Ishikawa (cell line): ENCODE data around the gene KIF6.

Experiments
- CEBPB ChIP-seq: IDR thresholded peaks from 2 replicates; pipeline ENCODE4 v1.6.1; 2012
- CREB1 ChIP-seq: IDR thresholded peaks from 2 replicates; pipeline ENCODE4 v1.6.1; 2012; ENCODE audit warnings: low read depth
- EGR1 ChIP-seq: IDR thresholded peaks from 2 replicates; pipeline ENCODE4 v1.6.1; 2012
- EP300 ChIP-seq: IDR thresholded peaks from 2 replicates; pipeline ENCODE4 v1.6.1; 2012; ENCODE audit warnings: borderline replicate concordance
- FOXM1 ChIP-seq: IDR thresholded peaks from 2 replicates; pipeline ENCODE4 v1.6.1; 2012; ENCODE audit warnings: low read depth, borderline replicate concordance
- NFIC ChIP-seq: IDR thresholded peaks from 2 replicates; pipeline ENCODE4 v1.6.1; 2012
- RAD21 ChIP-seq: IDR thresholded peaks from 2 replicates; pipeline ENCODE4 v1.6.1; 2012; ENCODE audit warnings: low read depth
- TAF1 ChIP-seq: IDR thresholded peaks from 2 replicates; pipeline ENCODE4 v1.6.1; 2012; ENCODE audit warnings: low read depth, mild to moderate bottlenecking
- TCF12 ChIP-seq: IDR thresholded peaks from 2 replicates; pipeline ENCODE4 v1.6.1; 2012; ENCODE audit warnings: low read depth
- TEAD4 ChIP-seq: IDR thresholded peaks from 2 replicates; pipeline ENCODE4 v1.6.1; 2012
- YY1 ChIP-seq: IDR thresholded peaks from 2 replicates; pipeline ENCODE4 v1.6.1; 2012; ENCODE audit warnings: low read depth
- ZBTB7A ChIP-seq: IDR thresholded peaks from 2 replicates; pipeline ENCODE4 v1.6.1; 2012; ENCODE audit warnings: low read depth
- TF ChIP-seq, protein P1 (sequence below): IDR thresholded peaks from 2 replicates; pipeline ENCODE4 v1.6.1; 2012
- TF ChIP-seq, protein P2 (sequence below): IDR thresholded peaks from 2 replicates; pipeline ENCODE4 v1.6.1; 2012
- TF ChIP-seq, protein P3 (sequence below): IDR thresholded peaks from 2 replicates; pipeline ENCODE4 v1.6.1; 2012; ENCODE audit warnings: low read depth, mild to moderate bottlenecking

KIF6 gene

DNA sequence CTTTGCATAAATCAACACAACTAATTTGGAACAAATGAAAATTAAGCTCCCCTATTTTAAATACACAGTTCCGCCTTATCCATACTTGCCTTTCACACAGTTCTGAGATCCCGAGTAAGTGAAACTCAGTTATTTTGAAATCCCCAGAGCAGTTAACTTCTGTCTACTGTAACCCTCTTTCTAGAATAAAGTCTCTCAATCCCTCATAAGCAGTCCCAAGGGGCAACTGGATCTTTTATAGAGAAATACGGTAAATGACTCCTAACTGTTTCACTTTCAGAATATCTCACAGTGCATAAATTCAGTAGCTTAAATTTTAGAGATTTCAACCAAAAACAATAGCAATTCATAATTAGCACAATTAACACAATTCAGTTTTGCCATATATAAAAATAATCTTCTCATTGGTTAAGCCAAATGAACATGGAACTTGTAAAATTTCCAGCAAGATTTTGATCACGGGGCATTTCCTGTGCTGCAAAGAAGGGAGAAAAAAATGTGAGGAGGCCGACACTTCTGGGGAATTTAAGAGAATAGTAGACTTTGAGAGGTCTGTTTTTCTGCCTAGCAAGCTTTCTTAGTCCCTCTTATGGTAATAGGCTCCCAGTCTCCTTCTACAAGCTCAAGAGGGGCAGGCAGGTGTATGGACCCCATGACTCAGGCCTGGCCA, 78.3 kb downstream of the KIF6 start:
- TF ChIP-seq RAD21 (no peak), CREB1 (no peak), TCF12 (no peak), EP300 (no peak), EGR1 (no peak), CEBPB (no peak), TAF1 (no peak), FOXM1 (no peak), NFIC (no peak), ZBTB7A (no peak)
- TF ChIP-seq, protein P1, sequence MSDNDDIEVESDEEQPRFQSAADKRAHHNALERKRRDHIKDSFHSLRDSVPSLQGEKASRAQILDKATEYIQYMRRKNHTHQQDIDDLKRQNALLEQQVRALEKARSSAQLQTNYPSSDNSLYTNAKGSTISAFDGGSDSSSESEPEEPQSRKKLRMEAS = no peak
- TF ChIP-seq, protein P2, sequence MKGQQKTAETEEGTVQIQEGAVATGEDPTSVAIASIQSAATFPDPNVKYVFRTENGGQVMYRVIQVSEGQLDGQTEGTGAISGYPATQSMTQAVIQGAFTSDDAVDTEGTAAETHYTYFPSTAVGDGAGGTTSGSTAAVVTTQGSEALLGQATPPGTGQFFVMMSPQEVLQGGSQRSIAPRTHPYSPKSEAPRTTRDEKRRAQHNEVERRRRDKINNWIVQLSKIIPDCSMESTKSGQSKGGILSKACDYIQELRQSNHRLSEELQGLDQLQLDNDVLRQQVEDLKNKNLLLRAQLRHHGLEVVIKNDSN = no peak

DNA sequence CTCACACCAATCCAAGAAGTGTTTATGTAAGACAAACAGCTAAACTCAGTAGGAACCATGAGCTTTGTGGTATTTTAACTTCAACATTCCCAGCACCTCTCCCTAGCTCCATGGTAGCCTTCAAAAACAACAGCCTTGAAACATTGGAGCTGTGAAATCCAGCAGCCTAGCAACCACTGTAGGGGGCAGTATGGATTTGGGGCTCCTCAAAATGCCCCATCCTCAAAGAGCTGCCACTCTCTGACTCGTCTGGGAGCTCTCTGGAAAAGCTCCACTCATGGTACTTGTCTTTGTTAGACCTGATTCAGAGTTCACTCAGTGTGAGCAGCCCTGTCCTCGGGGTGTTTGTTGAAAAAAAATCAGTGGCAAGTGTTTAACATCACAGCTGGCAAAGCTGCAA, 82.9 kb downstream of the KIF6 start:
- TF ChIP-seq ZBTB7A (no peak), TEAD4 (no peak), CREB1 (no peak), FOXM1 (no peak), NFIC (no peak), YY1 (no peak), TCF12 (no peak), RAD21 (no peak), EP300 (no peak), CEBPB (no peak), TAF1 (no peak), EGR1 (no peak)
- TF ChIP-seq, protein P2 = no peak
- TF ChIP-seq, protein P1 = no peak
- TF ChIP-seq, protein P3, sequence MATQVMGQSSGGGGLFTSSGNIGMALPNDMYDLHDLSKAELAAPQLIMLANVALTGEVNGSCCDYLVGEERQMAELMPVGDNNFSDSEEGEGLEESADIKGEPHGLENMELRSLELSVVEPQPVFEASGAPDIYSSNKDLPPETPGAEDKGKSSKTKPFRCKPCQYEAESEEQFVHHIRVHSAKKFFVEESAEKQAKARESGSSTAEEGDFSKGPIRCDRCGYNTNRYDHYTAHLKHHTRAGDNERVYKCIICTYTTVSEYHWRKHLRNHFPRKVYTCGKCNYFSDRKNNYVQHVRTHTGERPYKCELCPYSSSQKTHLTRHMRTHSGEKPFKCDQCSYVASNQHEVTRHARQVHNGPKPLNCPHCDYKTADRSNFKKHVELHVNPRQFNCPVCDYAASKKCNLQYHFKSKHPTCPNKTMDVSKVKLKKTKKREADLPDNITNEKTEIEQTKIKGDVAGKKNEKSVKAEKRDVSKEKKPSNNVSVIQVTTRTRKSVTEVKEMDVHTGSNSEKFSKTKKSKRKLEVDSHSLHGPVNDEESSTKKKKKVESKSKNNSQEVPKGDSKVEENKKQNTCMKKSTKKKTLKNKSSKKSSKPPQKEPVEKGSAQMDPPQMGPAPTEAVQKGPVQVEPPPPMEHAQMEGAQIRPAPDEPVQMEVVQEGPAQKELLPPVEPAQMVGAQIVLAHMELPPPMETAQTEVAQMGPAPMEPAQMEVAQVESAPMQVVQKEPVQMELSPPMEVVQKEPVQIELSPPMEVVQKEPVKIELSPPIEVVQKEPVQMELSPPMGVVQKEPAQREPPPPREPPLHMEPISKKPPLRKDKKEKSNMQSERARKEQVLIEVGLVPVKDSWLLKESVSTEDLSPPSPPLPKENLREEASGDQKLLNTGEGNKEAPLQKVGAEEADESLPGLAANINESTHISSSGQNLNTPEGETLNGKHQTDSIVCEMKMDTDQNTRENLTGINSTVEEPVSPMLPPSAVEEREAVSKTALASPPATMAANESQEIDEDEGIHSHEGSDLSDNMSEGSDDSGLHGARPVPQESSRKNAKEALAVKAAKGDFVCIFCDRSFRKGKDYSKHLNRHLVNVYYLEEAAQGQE = no peak

DNA sequence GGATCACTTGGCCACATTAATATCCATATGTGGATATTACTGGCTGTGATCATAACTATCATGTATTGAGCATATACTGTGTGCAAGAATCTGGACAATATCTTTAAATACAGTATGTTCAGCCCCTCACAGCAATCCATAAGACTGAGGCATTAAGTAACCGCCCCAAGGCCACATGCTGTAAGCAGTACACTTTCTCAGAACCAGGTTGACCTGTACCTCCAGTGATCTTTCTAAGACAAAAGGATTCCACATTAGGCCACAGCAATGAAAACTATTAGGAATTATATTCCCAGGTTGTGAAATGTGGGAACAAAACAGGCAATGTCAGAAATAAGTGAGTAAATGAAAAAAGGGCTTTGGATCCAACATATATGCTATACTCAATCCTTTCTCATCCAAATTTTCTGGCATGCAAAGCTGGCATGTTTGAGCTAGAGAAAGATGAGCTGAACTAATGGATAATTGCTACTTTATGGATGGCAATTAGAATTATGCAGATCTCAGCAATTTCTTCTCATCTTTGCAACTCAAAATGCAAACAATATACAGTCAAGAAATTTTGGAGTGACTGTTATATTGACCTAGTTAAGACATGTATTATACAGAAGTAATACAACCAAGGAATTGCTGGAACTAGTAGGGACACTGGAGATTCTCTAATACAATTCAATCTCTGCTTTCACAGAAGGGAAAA, 86.9 kb downstream of the KIF6 start:
- TF ChIP-seq, protein P2 = no peak
- no peak for TF ChIP-seq YY1
- TF ChIP-seq CEBPB = no peak
- no peak for TF ChIP-seq RAD21
- no peak for TF ChIP-seq TCF12
- TF ChIP-seq CREB1 = no peak
- TF ChIP-seq FOXM1 = no peak
- no peak for TF ChIP-seq NFIC
- no peak for TF ChIP-seq TEAD4
- no peak for TF ChIP-seq ZBTB7A
- TF ChIP-seq EP300 = no peak
- TF ChIP-seq, protein P1 = no peak
- no peak for TF ChIP-seq TAF1
- no peak for TF ChIP-seq EGR1
- TF ChIP-seq, protein P3 = no peak

DNA sequence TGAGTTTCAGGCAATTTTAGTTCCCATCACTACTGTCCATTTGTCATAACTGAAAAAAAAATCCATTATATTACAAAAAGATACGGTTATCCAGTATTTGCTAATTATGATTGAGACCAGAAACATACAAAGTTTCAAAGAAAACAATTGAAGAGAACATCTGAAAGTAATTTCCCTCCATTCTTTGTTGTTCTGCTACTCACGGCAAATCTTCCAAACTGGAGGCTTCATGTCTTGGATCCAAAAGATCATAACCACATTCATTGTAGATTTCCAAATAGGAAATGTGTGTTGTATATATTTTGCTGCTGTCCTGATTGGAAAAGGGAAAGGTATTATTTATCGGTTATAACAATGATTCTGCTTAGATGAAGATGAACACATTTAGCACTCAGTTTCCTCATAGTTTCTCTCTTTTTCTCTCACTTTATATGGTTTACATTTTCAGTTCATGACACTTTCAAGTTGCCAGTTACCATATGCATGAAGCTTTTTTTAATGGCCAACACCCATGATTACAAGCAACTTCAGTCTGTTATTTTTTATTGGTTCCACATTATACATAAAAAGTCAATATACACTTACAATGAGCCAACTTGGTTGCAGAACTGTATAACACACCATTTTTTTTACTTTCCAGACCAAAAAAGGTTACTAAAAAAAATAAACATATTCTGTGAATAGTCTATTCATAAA, 90.4 kb downstream of the KIF6 start:
- TF ChIP-seq CEBPB = no peak
- no peak for TF ChIP-seq ZBTB7A
- TF ChIP-seq NFIC = no peak
- TF ChIP-seq TCF12 = no peak
- TF ChIP-seq, protein P3 = no peak
- no peak for TF ChIP-seq TEAD4
- TF ChIP-seq TAF1 = no peak
- TF ChIP-seq, protein P1 = no peak
- no peak for TF ChIP-seq EGR1
- TF ChIP-seq FOXM1 = no peak
- TF ChIP-seq, protein P2 = no peak
- no peak for TF ChIP-seq EP300
- no peak for TF ChIP-seq YY1
- TF ChIP-seq CREB1 = no peak
- no peak for TF ChIP-seq RAD21
